ENCODE results near the gene CHAF1A.

Gene CHAF1A

DNA sequence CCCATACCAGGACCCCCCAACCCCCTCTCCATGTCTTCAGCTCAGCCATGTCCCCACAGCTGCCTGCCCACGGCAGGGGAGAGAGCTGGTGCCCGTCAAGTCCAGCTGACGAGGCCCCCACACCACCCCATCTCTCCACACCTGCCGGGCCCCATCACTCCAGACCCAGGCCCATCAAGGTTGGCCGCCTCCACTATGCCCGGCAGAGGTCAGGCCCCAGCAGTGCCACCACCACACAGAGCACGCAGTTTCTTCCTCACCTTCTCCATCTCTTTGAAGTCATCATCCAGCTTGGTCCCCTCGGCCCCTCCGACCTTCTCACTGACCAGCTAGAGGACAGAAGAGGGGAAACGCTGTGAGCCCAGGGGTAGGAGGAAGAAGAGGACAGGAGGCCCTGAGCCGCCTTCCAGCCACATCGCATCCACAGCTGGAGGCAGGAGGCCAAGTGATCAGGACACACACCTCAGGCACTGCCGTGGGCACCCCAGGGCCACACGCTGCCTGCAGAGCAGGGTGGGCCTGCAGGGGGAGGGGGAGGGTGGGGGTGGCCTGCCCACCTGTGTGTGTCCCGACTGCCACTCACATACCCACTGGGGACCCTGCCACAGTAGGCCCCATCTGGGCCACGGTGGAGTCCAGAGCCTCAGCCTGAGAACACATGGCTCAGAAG is 35.6 kb upstream of the CHAF1A start:
- DNase-seq = no peak

DNA sequence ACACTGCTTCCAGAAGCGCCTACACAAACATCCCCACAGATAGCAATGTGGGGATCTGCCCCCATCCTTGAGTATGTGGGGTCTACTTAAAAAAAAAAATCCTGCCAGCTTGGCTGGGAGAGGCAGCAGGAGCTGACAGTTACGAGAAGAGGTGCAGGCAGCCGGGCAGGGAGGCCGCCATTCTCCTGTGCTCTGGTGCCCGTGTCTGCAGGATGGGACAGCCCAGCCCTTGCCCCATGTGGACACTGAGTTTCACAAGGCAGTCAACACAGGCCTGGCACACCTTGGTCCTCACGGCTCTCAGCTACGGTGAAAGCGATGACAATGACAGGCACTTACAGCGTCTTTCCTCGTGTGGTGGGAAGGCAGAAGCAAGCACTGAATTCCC is 35.1 kb upstream of the CHAF1A start:
- no peak for DNase-seq

DNA sequence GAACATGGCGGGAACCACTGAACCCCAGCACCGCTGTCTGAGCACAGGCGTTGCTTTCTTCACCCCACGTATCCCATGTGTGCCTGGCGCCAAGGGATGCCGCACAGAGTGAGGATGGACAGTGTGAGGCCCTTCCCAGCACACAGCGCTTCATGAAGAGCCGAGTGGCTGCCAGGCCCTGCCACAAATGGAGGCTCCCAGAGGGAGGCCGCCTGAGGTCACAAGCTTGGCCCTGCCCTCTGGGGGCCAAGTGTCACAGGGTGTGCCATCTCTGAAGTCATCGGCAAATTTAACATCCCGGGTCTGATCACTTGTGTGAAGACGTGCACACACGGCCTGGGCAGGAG is 34.7 kb upstream of the CHAF1A start:
- DNase-seq = no peak

DNA sequence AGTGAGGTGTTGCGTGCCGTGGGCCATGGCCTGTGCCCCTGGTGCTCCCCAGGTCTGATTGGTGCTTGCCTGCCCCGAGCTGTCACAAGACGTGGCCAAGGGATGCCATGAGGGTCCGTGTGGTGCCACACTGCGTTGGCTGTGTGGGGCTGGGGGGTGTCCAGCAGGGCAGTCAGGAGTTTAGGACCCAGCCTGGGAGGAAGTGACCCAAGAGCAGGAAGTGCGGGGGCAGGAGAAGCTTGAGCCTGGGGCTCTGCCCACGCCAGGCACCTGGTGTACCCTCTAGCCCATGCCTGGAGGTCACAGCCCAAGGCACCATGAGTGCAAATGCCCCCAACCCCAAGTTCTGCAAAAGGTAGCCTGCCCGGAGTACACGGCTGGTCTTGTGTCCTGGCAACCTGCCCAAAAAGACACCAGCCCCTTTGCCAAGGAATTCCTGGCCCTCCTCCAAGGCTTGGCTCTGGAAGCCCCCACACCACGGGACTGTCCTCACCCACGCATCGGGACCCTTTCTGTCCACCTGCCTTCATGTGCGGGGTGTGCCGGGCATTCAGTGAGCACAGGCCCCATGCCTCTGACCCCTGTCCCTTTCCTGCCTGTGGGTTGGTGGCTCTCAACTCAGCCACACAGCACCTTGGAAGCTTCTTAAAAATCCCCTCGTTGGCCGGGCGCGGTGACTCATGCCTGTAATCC is 34.2 kb upstream of the CHAF1A start:
- peak; percentile 50 for DNase-seq

DNA sequence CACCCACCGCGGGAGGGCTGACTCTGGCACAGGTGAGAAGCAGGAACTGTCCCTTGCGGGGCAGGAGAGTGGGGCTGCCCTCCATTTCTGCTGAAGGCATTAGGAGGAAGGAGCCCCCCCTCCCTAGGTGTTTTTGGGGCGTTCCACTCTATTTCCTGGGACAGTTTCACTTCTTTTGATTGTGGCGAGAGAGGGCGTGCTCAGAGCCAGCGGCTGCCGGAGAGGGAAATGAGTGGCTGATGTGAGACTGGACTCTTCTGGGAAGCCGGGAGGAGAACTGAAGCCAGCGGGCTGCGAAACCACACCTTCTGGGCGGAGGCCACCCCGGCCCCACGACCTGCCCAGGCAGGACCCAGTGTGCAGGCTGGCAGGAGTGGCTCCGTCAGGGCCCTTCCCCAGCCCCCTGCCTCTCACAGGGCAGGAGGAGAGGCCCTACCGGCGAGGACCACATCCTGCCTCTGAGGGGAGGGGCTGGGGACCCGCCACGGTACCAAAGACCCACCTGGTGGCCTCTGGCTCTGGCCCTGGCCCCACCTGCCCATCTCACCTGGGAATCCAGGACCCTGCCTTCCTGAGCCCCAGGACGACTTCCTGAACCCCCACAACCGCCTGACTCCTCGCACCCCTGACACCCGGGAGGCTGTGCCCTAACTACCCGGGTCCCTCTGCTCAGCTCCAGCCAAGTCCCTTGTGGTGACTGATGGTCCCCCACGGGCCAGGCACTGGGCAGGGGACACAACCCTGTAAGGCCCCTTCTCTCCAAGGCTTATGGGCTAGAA is 33.1 kb upstream of the CHAF1A start:
- DNase-seq = peak; percentile 54

DNA sequence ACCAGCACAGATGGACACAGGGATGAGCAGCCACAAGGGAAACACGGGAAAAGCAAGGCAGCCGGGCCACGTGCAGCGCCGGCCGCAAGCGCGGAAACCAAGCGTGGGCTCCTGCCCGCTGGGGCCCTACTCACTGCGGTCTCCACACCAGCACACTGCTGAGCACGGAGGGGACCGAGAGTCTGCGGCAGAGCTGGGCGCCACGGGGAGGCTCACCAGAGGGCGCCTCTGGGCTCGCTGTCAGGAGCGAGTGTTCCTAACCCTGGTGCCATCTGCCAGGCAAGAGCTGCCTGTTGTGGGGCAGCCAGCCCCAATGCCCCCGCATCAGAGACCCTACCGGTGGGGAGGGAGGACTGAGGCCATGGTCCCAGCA is 32.6 kb upstream of the CHAF1A start:
- DNase-seq = peak; percentile 68

DNA sequence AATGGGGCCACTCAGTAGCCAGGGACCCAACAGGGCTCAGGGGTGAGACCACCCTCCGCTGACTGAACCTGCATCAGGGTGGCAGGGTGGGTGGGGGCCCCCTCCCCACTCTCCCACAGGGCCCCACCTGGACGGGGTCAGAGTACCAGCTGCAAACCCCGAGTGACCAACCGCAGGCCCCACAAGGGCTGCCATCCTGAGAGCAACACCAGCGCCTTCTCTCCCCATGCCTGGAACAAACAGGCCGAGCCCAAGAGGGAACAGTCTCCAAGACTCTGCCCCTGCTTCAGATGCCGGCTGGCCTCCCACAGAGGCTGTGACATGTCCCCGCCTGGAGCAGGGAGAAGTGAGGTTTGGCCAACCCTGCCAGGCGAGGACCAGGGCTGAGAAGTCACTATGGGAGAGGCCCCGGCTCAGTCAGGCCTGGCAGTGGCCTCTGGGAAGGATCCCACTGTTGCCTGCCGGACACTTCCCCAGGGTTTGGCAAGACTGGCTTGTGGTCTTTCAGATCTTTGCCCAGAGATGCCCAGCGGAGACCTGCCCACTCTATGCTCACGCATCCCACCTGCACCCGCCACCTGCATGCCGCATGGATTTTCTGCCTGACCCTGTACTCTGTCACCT is 31.9 kb upstream of the CHAF1A start:
- DNase-seq = no peak

DNA sequence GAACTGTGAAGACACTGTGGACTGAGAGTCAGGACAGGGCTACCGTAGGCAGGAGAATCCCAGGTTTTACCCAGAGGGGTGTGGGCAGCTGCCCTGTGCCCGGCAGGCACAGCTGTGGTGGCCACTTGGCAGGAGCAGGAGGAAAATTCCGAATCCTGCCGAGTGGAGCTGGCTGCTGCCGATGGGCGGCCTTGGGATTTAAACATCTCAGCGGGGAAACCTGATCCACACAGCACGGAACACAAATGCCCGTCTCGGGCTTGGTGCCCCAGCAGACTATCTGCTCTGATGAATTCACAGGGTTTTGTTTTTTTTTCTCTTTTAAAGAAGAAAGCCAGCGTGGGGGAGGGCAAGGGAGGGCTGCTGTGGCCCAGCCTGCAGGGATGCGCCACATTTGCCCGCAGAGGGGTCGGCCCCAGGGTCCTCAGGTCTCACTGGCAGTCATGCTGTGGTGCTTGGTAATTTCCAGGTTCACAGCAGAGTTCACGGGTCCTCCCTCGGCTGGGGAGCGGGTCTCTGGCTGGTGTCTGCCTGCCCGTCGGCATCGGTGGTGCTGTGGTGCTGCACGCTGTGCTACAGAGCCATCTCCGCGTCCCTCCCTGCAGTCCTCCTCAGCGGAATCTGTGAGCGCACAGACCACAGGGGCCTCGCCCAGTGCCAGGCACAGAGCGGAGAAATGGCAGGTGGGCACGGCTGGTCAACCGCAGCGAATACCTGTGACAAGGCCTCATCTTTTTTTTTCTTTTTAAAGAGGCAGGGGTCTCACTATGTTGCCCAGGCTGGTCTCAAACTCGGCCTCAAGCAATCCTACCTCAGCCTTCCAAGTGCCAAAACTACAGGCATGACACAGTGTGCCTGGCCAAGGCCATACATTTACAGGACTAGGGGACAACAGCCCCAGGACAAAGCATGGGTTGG is 30.9 kb upstream of the CHAF1A start:
- peak; percentile 65 for DNase-seq

DNA sequence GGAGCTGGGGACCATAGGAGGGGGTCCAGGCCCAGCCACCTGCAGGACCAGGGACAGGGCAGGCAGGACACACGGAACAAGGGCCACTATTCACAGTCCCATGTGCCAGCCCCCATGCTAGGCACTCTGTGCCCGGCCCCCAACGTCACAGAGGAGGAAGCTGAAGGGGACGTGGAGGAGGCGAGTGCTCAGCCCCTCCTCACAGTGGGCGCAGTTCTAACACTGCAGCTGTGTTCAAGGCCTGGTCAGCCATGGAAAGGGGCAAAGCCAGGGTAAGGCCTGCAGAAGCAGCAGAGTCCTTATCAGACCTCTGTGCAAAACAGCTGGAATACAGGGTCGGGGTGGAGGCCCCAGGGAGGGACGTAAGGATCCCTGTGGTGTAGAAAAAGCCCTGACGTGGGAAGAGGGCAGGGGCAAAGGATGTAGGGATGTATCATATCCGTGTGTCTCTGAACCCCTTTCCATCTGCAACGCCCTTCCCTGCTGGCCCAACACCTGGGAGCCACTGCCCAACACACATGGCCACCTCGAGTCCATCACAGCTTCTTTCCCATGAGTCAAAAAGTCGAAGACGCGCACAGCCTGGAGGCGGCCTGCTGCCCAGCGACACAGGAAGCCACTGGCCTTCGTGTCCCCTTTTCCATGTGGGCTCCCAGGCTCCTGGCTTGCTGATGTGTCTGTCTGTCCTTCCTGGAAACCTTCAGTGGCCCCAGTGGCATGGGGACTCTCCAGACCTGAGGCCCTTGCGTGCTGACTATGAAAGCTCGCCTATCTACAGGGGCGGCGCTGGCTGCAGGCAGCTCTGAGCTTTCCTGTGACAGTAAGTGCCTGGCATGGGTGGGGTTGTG is 30.1 kb upstream of the CHAF1A start:
- no peak for DNase-seq

DNA sequence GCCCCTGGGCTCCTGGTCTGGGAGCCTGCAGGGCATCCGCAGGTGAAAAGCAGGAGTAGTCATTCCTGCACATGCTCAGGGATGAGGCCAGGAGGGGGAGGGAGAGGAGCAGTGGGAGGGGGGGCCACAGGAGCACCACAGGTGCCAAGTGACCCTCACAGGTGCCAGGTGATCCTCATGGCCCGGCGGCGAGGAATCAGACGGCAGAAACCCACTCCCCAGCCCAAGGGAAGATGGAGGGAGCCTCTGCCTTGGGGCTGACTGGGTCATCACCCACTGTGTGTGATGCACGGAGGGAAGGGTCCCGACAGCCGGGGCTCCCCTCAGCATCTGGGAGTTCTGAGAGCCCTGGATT is 29.4 kb upstream of the CHAF1A start:
- DNase-seq = no peak

DNA sequence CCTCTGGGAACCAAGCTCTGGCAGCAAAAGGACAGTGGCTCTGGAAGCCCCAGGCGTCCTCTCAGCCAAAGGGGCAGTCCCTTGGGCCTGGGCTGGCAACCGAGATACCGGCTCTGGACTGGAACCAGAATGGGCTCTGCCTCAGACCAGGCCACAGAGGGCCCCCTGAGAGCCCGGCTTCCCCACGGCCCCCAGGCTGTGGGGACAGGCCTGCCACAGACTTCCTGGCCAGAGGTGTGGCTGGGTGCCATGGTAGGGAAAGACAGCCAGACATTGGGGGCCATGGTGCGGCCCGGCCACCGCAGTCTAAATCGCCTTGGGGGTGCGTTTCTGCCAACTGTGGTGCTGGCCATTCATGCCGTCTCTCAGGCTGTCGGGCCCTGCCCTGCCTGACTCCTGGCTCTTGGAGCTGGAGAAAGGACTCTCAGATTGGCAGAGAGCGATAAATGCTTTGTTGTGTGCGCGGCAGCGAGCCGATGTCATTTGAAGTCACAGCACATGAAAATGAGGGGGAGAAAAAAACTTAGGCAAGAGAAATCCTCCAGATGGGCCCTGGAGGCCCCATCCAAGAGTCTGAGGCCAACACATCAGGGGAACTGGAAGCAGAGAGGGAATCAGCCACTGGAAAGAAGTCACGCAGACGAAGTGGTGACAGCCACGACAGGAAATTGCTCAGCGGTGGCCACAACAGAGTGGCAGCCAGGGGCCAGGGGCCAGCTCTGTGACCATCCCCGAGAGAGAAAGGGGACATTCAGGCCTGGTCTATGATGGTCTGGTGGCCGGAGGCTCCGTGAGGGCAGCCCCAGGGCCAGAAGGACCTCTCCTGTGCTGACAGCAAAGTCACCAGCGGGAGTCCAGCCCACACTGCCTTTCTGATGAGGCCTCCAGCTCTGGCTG is 28.6 kb upstream of the CHAF1A start:
- DNase-seq = peak; percentile 61

DNA sequence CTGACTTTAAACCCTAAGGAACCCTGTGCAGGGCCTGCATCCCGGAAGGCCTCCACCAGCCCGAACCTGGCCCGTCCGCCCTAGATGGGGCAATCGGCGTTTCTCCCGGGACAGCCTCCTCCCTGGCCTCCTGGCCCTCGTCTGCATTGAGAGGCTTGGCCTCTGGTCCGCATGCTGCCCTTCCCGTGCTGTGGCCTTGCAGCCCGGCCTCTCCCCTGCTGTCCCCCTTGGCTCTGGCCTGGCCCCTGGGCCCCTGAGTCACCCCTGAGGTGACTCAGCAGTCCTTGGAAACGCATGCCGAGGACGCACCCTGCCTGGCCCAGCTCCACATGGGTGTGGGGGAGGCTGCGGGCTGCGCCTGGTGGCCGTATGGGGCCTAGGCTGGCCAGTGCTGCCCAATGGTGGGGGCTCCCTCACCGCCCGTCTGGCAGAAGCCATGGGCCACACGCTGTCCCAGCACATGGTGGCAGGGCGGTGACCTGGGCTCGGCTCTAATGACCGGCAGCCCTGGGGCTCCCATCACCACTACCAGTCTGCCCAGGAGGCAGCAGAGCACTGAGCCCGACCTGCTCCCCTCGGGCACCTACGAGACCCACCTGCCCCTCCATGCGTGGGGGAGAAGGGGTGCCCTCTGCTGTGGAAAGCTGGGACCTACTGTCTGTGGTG is 27.8 kb upstream of the CHAF1A start:
- peak; percentile 51 for DNase-seq

DNA sequence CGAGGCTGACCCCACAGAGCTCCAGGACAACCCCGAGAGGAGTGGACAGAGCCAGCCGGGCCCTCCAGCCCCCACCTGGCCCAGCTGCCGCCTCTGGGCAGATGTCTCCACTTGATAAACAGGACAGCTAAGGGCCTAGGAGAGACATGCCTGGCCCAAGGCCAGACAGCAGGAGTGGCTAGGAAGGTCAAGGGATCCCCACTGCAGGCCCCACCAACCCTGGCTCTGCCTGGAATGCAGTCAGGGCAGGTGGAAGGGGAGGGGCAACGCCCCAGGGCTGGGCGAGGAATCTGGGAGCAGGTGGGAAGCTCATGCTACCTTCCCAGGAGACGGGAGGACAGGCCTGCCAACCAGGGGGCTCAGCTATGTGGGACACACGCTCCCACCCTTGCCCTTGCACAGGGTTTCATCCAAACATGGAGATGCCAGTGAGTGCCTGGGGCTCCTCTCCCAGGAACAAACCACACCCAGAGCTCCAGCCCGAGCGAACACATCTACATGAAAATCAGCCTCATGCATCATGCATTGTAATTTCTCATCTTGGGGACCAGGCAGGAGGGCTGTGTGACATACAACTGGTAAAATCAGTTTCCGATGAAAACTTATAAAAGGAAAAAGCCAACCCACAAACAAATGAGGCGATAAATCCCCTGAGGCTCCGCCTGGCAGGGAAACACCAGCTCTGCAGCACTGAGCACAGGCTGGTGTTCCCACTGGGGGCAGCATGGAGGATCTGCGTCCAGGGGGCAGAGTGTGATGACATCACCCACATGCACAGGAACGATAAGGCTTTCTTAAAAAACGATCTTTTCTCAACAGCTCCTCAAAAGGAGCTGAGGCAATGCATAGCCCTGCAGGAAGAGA is 27.0 kb upstream of the CHAF1A start:
- DNase-seq = peak; percentile 45

DNA sequence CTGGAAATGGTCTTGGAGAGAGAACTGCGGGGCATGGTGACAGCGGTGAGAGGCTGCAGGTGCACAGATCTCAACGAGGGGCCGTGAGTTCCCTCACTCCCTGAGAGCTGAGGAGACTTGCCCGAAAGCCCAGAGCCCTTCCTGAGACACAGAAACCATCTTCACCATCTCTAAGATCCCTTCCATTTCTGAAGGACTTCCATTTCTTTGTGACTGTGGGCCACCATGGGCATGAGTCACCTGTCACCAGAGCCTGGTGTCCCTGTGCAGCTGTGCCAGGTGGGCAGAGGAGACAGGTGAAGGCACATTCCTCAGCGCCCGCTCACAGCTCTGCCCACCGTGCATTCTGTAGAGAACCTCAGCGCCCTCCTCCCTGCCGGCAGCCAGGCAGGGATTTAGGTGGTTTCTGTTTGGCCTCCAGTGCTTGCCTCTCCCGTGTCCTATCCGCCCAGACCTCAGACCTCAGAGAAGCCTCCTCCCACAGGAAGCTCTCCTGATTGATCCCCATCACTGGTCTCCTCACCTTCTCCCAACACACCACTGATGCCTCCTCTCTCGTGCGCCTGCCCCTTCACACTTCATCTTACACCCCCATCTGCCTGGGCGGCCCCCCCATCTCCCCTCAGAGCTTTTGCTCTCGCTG is 26.3 kb upstream of the CHAF1A start:
- no peak for DNase-seq

DNA sequence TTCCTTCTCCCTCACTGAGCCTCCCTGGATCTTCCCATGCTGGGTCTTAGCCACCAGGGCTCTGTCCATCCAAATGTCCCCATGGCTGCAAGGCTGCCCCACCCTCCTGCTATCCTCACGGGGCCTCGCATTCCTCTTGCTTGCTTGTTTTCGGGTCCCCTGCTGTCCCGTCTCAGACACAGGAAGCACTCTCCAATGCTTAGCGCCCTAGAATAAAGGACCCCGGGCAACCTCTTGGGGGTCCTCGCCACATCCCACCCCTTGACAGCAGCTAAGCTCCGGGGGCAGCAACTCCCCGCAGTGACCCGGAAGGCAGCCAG is 25.8 kb upstream of the CHAF1A start:
- no peak for DNase-seq

DNA sequence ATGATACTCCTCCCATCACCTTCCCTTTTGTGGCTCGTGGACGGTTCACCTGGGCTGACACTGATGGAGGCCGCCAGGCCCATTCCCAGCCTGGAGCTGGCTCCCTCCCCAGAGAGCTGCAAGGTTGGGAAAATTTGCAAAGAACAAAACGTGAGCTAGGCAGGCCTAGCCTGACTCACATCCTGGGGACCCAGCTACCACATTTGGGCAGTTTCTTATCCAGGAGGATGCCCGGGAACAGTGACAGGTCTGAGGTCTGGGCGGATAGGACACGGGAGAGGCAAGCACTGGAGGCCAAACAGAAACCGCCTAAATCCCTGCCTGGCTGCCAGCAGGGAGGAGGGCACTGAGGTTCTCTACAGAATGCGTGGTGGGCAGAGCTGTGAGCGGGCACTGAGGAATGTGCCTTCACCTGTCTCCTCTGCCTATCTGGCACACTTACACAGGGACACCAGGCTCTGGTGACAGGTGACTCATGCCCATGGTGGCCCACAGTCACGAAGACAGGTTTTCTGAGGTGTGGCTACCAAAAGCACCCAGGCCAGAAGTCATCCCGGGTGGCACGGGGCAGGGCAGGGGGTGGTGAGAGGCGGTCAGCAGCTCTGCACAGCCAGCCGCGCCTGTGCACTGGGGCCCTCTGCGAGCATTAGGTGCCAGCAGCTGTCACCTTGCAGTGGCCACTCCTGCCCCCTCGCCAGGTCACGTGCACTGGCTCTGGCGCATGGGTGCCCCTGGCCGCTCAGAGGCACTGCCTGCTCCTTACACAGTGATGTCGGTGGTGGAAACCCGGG is 25.3 kb upstream of the CHAF1A start:
- DNase-seq = no peak

DNA sequence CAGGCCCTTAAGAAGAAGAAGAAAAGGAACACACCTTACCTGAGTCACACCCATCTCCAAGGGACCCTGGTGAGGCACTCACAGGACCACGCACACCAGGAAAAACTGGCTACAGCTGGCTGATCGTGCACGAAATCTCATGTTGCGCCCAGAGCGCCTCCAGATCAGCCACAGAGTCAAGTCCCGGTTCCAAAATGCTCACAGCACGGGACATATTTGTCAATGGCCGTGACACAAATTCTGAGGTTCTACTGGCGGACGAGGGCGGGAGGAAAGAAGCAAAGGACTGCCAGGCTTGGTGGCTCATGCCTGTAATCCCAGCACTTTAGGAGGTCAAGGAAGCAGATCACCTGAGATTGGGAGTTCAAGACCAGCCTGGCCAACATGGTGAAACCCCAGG is 23.6 kb upstream of the CHAF1A start:
- no peak for DNase-seq

Measured in left hindlimb (tissue), 1 donor.